Stimulated activated naive CD8-positive, alpha-beta T cell treated with anti-CD3 and anti-CD28 coated beads, Interleukin-15, amount 100 ng/mL, for 72 hours (primary cell): Measurements from ENCODE around the gene KRTAP20-3.

Experiments used
- ATAC-seq: fragments of 150-1000 bp; cut with Tn5 transposase; 2 replicates; pipeline ENCODE4 v1.10.0; 2021; ENCODE audit warnings: mild to moderate bottlenecking, moderate library complexity
- DNase-seq, 2 donors: peaks; one replicate each; pipeline ENCODE4 v3.0.0; 2021 to 2022
- H3K27ac Mint-ChIP-seq, 2 donors: one replicate each; pipeline ENCODE4 v1.8.0; 2022; ENCODE audit warnings: mild to moderate bottlenecking in 2 of 2, mixed read lengths in 2 of 2, moderate library complexity in 2 of 2
- H3K27me3 Mint-ChIP-seq: one replicate; pipeline ENCODE4 v1.8.0; 2022; ENCODE audit warnings: mixed read lengths
- H3K4me1 Mint-ChIP-seq: one replicate; pipeline ENCODE4 v1.8.0; 2022; ENCODE audit warnings: mild to moderate bottlenecking, mixed read lengths
- H3K4me3 Mint-ChIP-seq, 2 donors: one replicate each; pipeline ENCODE4 v1.8.0; 2022; ENCODE audit warnings: mild to moderate bottlenecking in 2 of 2, mixed read lengths in 2 of 2, moderate library complexity in 1 of 2
- H3K9me3 Mint-ChIP-seq, 2 donors: one replicate each; pipeline ENCODE4 v1.8.0; 2022; ENCODE audit warnings: mixed read lengths in 2 of 2

The KRTAP20-3 gene

GRCh38 chr21:30642564-30642963, at the start of gene KRTAP20-3:
KRTAP20-3 (plus strand) TSS chr21:30642864.
- no peak for DNase-seq
- no peak for ATAC-seq
- H3K4me1 Mint-ChIP-seq: no peaks in the 10 kb centered on the region
- no peak within 1 kb of the TSS for H3K4me3 Mint-ChIP-seq
- H3K27ac Mint-ChIP-seq: no peak within 1 kb of the TSS
- no peaks in the 10 kb centered on the region for H3K27me3 Mint-ChIP-seq
- H3K9me3 Mint-ChIP-seq: peaks cover 8 to 11% of the 10 kb centered on the region in 2 donors

GRCh38 chr21:30598802-30599201, 43.9 kb upstream of the KRTAP20-3 start, which contains the start of gene KRTAP6-2:
KRTAP6-2 (minus strand) TSS chr21:30598902; CDS start chr21:30598874, 28 bp downstream.
- Mint-ChIP-seq H3K9me3 (peaks cover 6 to 9% of the 10 kb centered on the region in 2 donors), H3K4me3 (no peak within 1 kb of the TSS), H3K4me1 (no peaks in the 10 kb centered on the region), H3K27ac (no peak within 1 kb of the TSS), H3K27me3 (no peaks in the 10 kb centered on the region)
- ATAC-seq (no peak), DNase-seq (no peak)

DNA sequence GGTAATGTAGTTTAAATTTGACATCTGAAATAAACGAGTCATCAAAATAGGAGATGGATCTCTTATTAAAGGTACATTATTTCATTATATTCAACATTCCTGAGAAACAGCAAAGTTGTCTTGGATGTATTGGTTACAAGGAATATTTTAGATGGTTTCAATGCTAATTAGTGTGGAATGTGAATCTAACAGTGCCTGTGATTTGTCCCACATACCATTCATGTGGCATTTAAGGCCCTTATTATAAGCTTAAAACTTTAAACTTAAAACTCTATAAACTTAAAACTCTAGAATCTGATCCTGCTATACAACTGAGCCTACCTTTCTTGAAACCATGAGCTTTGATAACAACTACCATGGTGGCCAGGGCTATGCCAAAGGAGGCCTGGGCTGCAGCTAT, 41.9 kb upstream of the KRTAP20-3 start, which contains the start of gene KRTAP22-1:
KRTAP22-1 (plus strand) TSS at position 301 of the 400 bp plus-strand sequence.
- H3K4me3 Mint-ChIP-seq: no peak within 1 kb of the TSS
- peaks cover 6 to 18% of the 10 kb centered on the region in 2 donors for H3K9me3 Mint-ChIP-seq
- no peak for DNase-seq
- H3K27me3 Mint-ChIP-seq: no peaks in the 10 kb centered on the region
- ATAC-seq: no peak
- no peak within 1 kb of the TSS for H3K27ac Mint-ChIP-seq
- H3K4me1 Mint-ChIP-seq: no peaks in the 10 kb centered on the region

GRCh38 chr21:30605968-30606367, 36.7 kb upstream of the KRTAP20-3 start:
- Mint-ChIP-seq H3K4me1 (no peaks in the 10 kb centered on the region), H3K9me3 (peaks cover 8 to 21% of the 10 kb centered on the region in 2 donors), H3K27me3 (no peaks in the 10 kb centered on the region), H3K27ac (no peak overlapping the region), H3K4me3 (no peak overlapping the region)
- no peak for ATAC-seq
- DNase-seq: no peak

DNA sequence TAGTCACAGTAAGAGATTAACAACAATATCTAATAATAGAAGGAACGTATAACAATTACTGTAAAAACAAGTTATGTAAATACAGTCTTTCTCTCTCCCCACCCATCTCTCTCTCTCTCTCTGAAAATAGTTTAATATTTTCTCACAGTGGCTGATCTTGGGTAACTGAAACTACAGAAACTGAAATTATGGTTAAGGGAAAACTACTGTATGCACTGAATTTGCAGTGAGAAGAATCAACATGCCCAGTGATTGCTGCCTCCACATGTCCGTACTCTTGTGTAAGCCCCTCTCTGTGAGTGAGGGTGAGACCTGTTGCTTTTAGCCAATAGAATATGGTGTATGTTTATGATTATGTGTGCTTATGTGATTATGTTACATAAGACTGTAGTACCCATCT, 30.5 kb upstream of the KRTAP20-3 start:
- Mint-ChIP-seq H3K27ac (no peak overlapping the region), H3K4me1 (no peaks in the 10 kb centered on the region), H3K4me3 (no peak overlapping the region), H3K9me3 (peaks cover 5 to 7% of the 10 kb centered on the region in 2 donors), H3K27me3 (no peaks in the 10 kb centered on the region)
- no peak for ATAC-seq
- no peak for DNase-seq

- Mint-ChIP-seq H3K4me1 (no peaks in the 10 kb centered on the region), H3K27ac (no peak within 1 kb of the TSS), H3K4me3 (no peak within 1 kb of the TSS), H3K27me3 (no peaks in the 10 kb centered on the region), H3K9me3 (peaks cover 5 to 7% of the 10 kb centered on the region in 2 donors)
- peak; percentile 43 for ATAC-seq
- DNase-seq: no peak
Observed at GRCh38 chr21:30613836-30614235, 28.8 kb upstream of the KRTAP20-3 start, which contains the start of gene KRTAP6-1. KRTAP6-1 (minus strand) TSS chr21:30613930; CDS start chr21:30613904, 26 bp downstream.

- H3K4me3 Mint-ChIP-seq: no peak overlapping the region
- H3K27ac Mint-ChIP-seq: no peak overlapping the region
- H3K27me3 Mint-ChIP-seq: no peaks in the 10 kb centered on the region
- DNase-seq (no peak), ATAC-seq (no peak)
- H3K4me1 Mint-ChIP-seq: no peaks in the 10 kb centered on the region
- peaks cover 5 to 7% of the 10 kb centered on the region in 2 donors for H3K9me3 Mint-ChIP-seq
Observed at GRCh38 chr21:30615199-30615598, 27.5 kb upstream of the KRTAP20-3 start.

DNA sequence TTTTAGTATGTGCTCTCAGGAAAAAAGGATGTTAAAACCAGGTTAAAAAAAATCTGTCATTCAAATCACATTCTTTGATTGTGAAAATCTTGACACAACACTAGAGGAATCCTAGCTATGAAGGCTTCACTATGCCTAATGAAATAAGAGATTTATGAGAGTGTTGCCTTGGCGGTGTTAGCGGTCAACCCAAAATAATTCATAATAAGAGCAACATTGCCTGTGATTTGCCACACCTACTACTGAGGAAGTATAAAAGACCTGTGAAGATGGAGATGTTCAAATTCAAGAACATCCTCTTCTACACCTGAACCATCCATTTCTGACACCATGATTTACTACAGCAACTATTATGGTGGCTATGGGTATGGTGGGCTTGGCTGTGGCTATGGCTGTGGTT, 26.5 kb upstream of the KRTAP20-3 start, which contains the start of gene KRTAP20-1:
KRTAP20-1 (plus strand) TSS at position 301 of the 400 bp plus-strand sequence; CDS start at position 331, 30 bp downstream.
- H3K27me3 Mint-ChIP-seq: no peaks in the 10 kb centered on the region
- ATAC-seq: no peak
- no peak within 1 kb of the TSS for H3K4me3 Mint-ChIP-seq
- H3K4me1 Mint-ChIP-seq: no peaks in the 10 kb centered on the region
- peaks cover 2% of the 10 kb centered on the region in 2 donors for H3K9me3 Mint-ChIP-seq
- H3K27ac Mint-ChIP-seq: no peak within 1 kb of the TSS
- no peak for DNase-seq

- Mint-ChIP-seq H3K4me1 (no peaks in the 10 kb centered on the region), H3K4me3 (no peak overlapping the region), H3K27ac (no peak overlapping the region), H3K9me3 (no peaks in the 10 kb centered on the region), H3K27me3 (no peaks in the 10 kb centered on the region)
- DNase-seq (no peak), ATAC-seq (no peak)
Observed at GRCh38 chr21:30620080-30620479, 22.6 kb upstream of the KRTAP20-3 start.

DNA sequence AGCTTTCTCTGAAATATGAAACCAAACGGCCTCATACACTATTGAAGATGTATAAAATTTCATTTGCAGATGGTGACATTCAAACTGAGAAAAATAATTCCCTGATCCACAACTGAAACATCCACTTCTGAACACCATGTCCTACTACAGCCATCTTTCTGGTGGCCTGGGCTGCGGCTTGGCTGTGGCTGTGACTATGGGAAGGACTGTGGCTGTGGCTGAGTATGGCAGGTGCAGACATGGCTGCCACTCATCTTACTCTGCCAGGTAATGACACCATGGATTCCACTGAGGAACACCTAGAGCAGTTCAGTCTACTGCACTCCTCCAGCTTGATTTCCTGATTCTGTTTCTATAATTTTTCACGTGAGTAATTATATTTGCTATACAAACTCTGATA, 22.1 kb upstream of the KRTAP20-3 start, which contains the start of gene KRTAP20-4:
KRTAP20-4 (plus strand) TSS at position 106 of the 400 bp plus-strand sequence.
- Mint-ChIP-seq H3K27ac (no peak within 1 kb of the TSS), H3K4me3 (no peak within 1 kb of the TSS), H3K9me3 (no peaks in the 10 kb centered on the region), H3K4me1 (no peaks in the 10 kb centered on the region), H3K27me3 (no peaks in the 10 kb centered on the region)
- no peak for DNase-seq
- no peak for ATAC-seq

- no peaks in the 10 kb centered on the region for H3K4me1 Mint-ChIP-seq
- no peak overlapping the region for H3K27ac Mint-ChIP-seq
- no peaks in the 10 kb centered on the region for H3K27me3 Mint-ChIP-seq
- H3K9me3 Mint-ChIP-seq: no peaks in the 10 kb centered on the region
- ATAC-seq: no peak
- H3K4me3 Mint-ChIP-seq: no peak overlapping the region
- DNase-seq: no peak
Observed at GRCh38 chr21:30623362-30623761, 19.3 kb upstream of the KRTAP20-3 start.

DNA sequence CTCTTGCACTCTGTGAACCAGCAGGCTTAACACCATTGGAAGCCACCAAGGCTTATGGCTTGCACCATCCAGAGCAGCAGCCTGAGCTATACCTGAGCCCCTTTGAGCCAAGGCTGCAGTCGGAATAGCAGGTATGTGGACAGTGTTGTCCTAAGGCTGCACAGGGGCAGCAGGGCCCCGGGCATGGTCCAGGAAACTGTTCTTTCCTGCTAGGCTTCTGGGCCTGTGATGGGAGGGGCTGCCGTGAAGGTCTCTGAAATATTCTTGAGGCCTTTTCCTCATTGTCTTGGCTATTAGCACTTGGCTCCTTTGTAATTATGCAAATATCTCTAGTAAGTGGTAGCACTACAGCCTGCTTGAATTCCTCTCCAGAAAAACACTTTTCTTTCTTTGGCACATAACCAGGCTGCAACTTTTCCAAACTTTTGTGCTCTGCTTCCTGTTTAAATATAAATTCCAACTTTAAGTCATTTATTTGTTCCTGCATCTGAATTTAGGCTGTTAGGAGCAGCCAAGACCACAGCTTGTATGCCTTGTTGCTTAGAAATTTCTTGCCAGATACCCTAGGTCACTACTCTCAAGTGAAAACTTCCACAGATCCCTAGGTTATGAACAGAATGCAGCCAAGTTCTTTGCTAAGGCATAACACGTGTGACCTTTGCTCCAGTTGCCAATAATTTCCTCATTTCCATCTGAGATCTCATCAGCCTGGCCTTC, 17.1 kb upstream of the KRTAP20-3 start:
- Mint-ChIP-seq H3K27ac (no peak overlapping the region), H3K9me3 (no peaks in the 10 kb centered on the region), H3K4me3 (no peak overlapping the region), H3K27me3 (no peaks in the 10 kb centered on the region), H3K4me1 (no peaks in the 10 kb centered on the region)
- ATAC-seq (no peak), DNase-seq (no peak)

GRCh38 chr21:30628109-30628508, 14.6 kb upstream of the KRTAP20-3 start:
- Mint-ChIP-seq H3K27ac (no peak overlapping the region), H3K4me1 (no peaks in the 10 kb centered on the region), H3K9me3 (no peaks in the 10 kb centered on the region)

DNA sequence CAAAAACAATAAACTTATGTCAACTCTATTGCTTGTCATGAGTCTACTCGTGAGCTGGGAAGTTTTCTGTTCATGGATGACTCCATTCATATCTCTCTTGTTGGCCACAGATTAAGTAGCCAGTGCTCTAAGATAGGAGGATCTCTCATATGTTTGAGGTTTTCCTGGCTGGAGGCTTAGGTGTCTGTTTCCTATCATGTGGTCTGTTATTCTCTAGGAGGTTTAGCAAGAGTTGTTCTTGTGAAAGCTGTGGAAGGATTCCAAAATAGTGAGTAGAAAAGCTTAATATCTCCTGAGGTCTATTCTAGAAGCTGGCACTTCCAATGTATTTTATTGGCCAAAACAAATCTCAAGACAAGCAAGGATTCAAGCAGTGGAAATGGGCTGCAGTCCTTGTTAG, 13.5 kb upstream of the KRTAP20-3 start:
- Mint-ChIP-seq H3K27ac (no peak overlapping the region), H3K4me1 (no peaks in the 10 kb centered on the region), H3K9me3 (no peaks in the 10 kb centered on the region), H3K27me3 (no peaks in the 10 kb centered on the region), H3K4me3 (no peak overlapping the region)
- ATAC-seq (no peak), DNase-seq (no peak)

More at GRCh38 chr21:30628109-30628508, 14.6 kb upstream of the KRTAP20-3 start:
- ATAC-seq (no peak), DNase-seq (no peak)
- Mint-ChIP-seq H3K4me3 (no peak overlapping the region), H3K27me3 (no peaks in the 10 kb centered on the region)

DNA sequence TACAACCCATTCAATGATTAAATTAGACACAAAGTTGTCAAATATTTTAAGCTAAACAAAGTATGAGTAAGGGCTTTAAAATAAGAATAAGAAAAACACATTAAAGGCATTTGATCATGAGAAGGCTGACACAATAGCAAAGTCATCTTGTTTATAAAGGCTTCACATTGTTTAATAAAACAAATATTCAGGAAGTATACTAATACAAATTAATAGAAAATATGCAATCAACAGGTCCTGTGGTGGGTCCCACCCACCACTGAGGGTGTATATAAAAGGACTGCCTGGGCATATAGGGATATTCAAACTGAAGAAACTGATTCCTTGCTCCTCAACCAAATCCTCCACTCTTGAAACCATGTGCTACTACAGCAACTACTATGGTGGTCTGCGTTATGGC, 7.8 kb upstream of the KRTAP20-3 start, which contains the start of gene KRTAP20-2:
KRTAP20-2 (plus strand) TSS at position 301 of the 400 bp plus-strand sequence; CDS start at position 359, 58 bp downstream.
- no peak within 1 kb of the TSS for H3K4me3 Mint-ChIP-seq
- DNase-seq: no peak
- H3K27me3 Mint-ChIP-seq: no peaks in the 10 kb centered on the region
- ATAC-seq: no peak
- no peaks in the 10 kb centered on the region for H3K9me3 Mint-ChIP-seq
- no peak within 1 kb of the TSS for H3K27ac Mint-ChIP-seq
- H3K4me1 Mint-ChIP-seq: no peaks in the 10 kb centered on the region

GRCh38 chr21:30638686-30639085, 4.0 kb upstream of the KRTAP20-3 start:
- H3K27ac Mint-ChIP-seq: no peak overlapping the region
- H3K4me3 Mint-ChIP-seq: no peak overlapping the region
- no peaks in the 10 kb centered on the region for H3K27me3 Mint-ChIP-seq
- ATAC-seq: no peak
- no peak for DNase-seq
- no peaks in the 10 kb centered on the region for H3K4me1 Mint-ChIP-seq
- peaks cover 0 to 4% of the 10 kb centered on the region in 2 donors for H3K9me3 Mint-ChIP-seq
